ENCODE measurements around the gene FEM1C.
A peak's percentile ranks its signal among the peaks of the same experiment; 100 is the strongest.

The FEM1C gene

GRCh38 chr5:115544436-115545350 lies at the start of gene FEM1C:
TSS of gene FEM1C (minus strand) at chr5:115544775. CDS start at chr5:115543493, 1,282 bp downstream.
- peak; percentile 91 for DNase-seq (ENCODE audit: low read depth, low spot score)

- no peak for DNase-seq (ENCODE audit: low read depth, low spot score)
Measured at GRCh38 chr5:115589043-115589442, 44.5 kb upstream of the FEM1C start.

GRCh38 chr5:115588640-115589039 lies 44.1 kb upstream of the FEM1C start:
- no peak for DNase-seq (ENCODE audit: low read depth, low spot score)

- no peak for DNase-seq (ENCODE audit: low read depth, low spot score)
Measured at GRCh38 chr5:115586525-115587146, 42.1 kb upstream of the FEM1C start.

GRCh38 chr5:115585265-115585664 lies 40.7 kb upstream of the FEM1C start:
- DNase-seq (ENCODE audit: low read depth, low spot score): no peak

GRCh38 chr5:115584501-115584900 lies 39.9 kb upstream of the FEM1C start:
- DNase-seq (ENCODE audit: low read depth, low spot score): no peak

GRCh38 chr5:115583474-115583873 lies 38.9 kb upstream of the FEM1C start:
- DNase-seq (ENCODE audit: low read depth, low spot score): no peak

- no peak for DNase-seq (ENCODE audit: low read depth, low spot score)
Measured at GRCh38 chr5:115580941-115581340, 36.4 kb upstream of the FEM1C start.

- DNase-seq (ENCODE audit: low read depth, low spot score): no peak
Measured at GRCh38 chr5:115579747-115580173, 35.2 kb upstream of the FEM1C start.

- DNase-seq (ENCODE audit: low read depth, low spot score): no peak
Measured at GRCh38 chr5:115579216-115579615, 34.6 kb upstream of the FEM1C start.

- DNase-seq (ENCODE audit: low read depth, low spot score): no peak
Measured at GRCh38 chr5:115578657-115579056, 34.1 kb upstream of the FEM1C start.

- no peak for DNase-seq (ENCODE audit: low read depth, low spot score)
Measured at GRCh38 chr5:115577741-115578140, 33.2 kb upstream of the FEM1C start.

GRCh38 chr5:115577329-115577728 lies 32.8 kb upstream of the FEM1C start:
- no peak for DNase-seq (ENCODE audit: low read depth, low spot score)

GRCh38 chr5:115575167-115576070 lies 30.8 kb upstream of the FEM1C start:
- DNase-seq (ENCODE audit: low read depth, low spot score): no peak

- no peak for DNase-seq (ENCODE audit: low read depth, low spot score)
Measured at GRCh38 chr5:115573133-115573532, 28.6 kb upstream of the FEM1C start.

- DNase-seq (ENCODE audit: low read depth, low spot score): no peak
Measured at GRCh38 chr5:115571441-115571878, 26.9 kb upstream of the FEM1C start.

GRCh38 chr5:115568668-115569067 lies 24.1 kb upstream of the FEM1C start:
- DNase-seq (ENCODE audit: low read depth, low spot score): no peak

- no peak for DNase-seq (ENCODE audit: low read depth, low spot score)
Measured at GRCh38 chr5:115565233-115565632, 20.7 kb upstream of the FEM1C start.

GRCh38 chr5:115561176-115561575 lies 16.6 kb upstream of the FEM1C start:
- DNase-seq (ENCODE audit: low read depth, low spot score): no peak

GRCh38 chr5:115559524-115559923 lies 14.9 kb upstream of the FEM1C start:
- no peak for DNase-seq (ENCODE audit: low read depth, low spot score)

GRCh38 chr5:115558388-115558956 lies 13.9 kb upstream of the FEM1C start:
- no peak for DNase-seq (ENCODE audit: low read depth, low spot score)
